Transverse colon (tissue), 3 donors: ENCODE measurements around the gene CAPN13.

ENCODE experiments used
- POLR2A ChIP-seq: fragments of 450-650 bp; IDR thresholded peaks from one replicate; pipeline ENCODE4 v1.6.1; 2016; ENCODE audit warnings: antibody characterized with exemption, mild to moderate bottlenecking, moderate library complexity
- TF ChIP-seq, protein P1 (sequence below), 5 experiments: fragments of 200-600 bp in 3 of 5; fragments of 450-650 bp in 2 of 5; sonication (generic) in 3 of 5; IDR thresholded peaks; 1 replicate in 2 of 5; 2 replicates in 3 of 5; pipeline ENCODE4 v1.5.1; 2016 to 2017; ENCODE audit warnings: antibody characterized with exemption in 5 of 5, inconsistent platforms in 3 of 5, mild to moderate bottlenecking in 2 of 5, moderate library complexity in 1 of 5

DNA sequence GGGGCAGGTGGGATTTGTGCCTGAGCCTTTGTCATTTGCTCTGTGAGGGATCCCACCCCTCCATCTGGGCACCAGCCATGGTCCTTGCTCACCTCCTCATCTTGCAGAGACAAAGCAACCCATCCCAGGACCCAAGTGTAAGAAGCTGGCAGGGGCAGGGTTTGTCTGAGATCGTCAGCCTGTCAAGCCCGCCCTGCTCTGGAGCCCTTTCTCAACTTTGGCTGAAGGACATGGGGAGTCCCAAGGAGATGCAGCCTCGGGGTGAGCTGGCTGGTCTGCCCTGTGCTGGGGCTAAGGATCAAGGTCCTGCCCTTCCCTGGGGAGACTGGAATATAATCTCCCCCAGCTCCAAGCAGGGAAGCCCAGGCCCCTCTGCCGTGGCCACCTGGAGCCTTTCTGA is 86.0 kb downstream of the CAPN13 start:
- TF ChIP-seq POLR2A, result no peak
- TF ChIP-seq, protein P1, sequence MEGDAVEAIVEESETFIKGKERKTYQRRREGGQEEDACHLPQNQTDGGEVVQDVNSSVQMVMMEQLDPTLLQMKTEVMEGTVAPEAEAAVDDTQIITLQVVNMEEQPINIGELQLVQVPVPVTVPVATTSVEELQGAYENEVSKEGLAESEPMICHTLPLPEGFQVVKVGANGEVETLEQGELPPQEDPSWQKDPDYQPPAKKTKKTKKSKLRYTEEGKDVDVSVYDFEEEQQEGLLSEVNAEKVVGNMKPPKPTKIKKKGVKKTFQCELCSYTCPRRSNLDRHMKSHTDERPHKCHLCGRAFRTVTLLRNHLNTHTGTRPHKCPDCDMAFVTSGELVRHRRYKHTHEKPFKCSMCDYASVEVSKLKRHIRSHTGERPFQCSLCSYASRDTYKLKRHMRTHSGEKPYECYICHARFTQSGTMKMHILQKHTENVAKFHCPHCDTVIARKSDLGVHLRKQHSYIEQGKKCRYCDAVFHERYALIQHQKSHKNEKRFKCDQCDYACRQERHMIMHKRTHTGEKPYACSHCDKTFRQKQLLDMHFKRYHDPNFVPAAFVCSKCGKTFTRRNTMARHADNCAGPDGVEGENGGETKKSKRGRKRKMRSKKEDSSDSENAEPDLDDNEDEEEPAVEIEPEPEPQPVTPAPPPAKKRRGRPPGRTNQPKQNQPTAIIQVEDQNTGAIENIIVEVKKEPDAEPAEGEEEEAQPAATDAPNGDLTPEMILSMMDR (IDR thresholded peaks at IDR 0.05), result no peak
